ENCODE measurements around the gene ARPP21. TPM values are rescaled to one million over a fixed set of nuclear protein-coding genes. Genes with fewer than 3 reads are reported as not detected.
"Not testable (repeated sequence)": the region's sequence is repeated elsewhere in the genome, so short reads cannot be mapped to it uniquely, and the experiment has no call there.

The ARPP21 gene
- total RNA-seq, 6 experiments from 2014 or later, result not detected

DNA sequence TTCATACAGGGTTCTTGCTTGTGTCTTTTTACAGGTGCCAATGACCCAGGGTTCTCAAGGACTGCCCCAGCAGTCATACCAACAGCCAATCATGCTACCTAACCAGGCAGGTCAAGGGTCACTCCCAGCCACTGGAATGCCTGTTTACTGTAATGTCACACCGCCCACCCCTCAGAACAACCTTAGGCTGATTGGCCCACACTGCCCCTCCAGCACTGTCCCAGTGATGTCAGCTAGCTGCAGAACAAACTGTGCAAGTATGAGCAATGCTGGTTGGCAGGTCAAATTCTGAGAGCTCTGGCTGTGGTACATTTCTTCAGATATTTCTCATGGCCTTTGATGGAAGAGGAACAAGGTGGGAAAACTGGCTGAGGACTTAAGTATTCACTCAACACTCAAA is 154.3 kb downstream of the ARPP21 start:
- TF ChIP-seq CTCF (IDR thresholded peaks at IDR 0.05), result no peak
- DNase-seq, result no peak
- no peaks in the 10 kb centered on the region; the same call in 1 of the 2 replicates for H3K27me3 Mint-ChIP-seq (ENCODE audit: insufficient read depth)
- no peaks in the 10 kb centered on the region for H3K4me1 Mint-ChIP-seq (ENCODE audit: low read depth)
- peaks cover 8% of the 10 kb centered on the region for H3K9me3 Mint-ChIP-seq
- H3K27ac Mint-ChIP-seq, result no peak overlapping the region
- no peaks in the 10 kb centered on the region for H3K36me3 Mint-ChIP-seq (ENCODE audit: low read depth)
- no peak overlapping the region for H3K4me3 Mint-ChIP-seq

- no peak for DNase-seq
- Mint-ChIP-seq H3K4me3 (no peak overlapping the region), H3K27me3 (ENCODE audit: insufficient read depth) (no peaks in the 10 kb centered on the region; the same call in 1 of the 2 replicates), H3K27ac (no peak overlapping the region), H3K4me1 (ENCODE audit: low read depth) (no peaks in the 10 kb centered on the region), H3K9me3 (peaks cover 22% of the 10 kb centered on the region), H3K36me3 (ENCODE audit: low read depth) (no peaks in the 10 kb centered on the region)
- no peak for TF ChIP-seq CTCF (IDR thresholded peaks at IDR 0.05)
These were observed 161.7 kb downstream of the ARPP21 start for GRCh38 chr3:35800960-35801459.

- H3K36me3 Mint-ChIP-seq (ENCODE audit: low read depth), result no peaks in the 10 kb centered on the region
- H3K9me3 Mint-ChIP-seq, result peaks cover 21% of the 10 kb centered on the region
- H3K27me3 Mint-ChIP-seq (ENCODE audit: insufficient read depth), result no peaks in the 10 kb centered on the region
- TF ChIP-seq CTCF (IDR thresholded peaks at IDR 0.05), result no peak
- no peak overlapping the region for H3K4me3 Mint-ChIP-seq
- DNase-seq, result no peak
- H3K4me1 Mint-ChIP-seq (ENCODE audit: low read depth), result no peaks in the 10 kb centered on the region
- H3K27ac Mint-ChIP-seq, result no peak overlapping the region
These were observed 175.2 kb downstream of the ARPP21 start for GRCh38 chr3:35814531-35814930.

DNA sequence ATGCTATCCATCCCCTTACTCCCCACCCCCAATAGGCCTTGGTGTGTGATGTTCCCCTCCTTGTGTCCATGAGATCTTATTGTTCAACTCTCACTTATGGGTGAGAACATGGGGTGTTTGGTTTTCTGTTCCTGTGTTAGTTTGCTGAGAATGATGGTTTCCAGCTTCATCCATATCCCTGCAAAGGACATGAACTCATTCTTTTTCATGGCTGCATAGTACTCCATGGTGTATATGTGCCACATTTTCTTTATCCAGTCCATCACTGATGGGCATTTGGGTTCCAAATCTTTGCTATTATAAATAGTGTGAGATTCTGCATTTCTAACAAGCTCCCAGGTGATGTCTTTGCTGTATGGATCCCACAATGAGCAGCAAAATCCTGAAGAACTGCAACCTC is 176.5 kb downstream of the ARPP21 start:
- not testable (repeated sequence) for H3K27me3 Mint-ChIP-seq (ENCODE audit: insufficient read depth); DNase-seq; H3K27ac Mint-ChIP-seq; H3K4me1 Mint-ChIP-seq (ENCODE audit: low read depth); H3K4me3 Mint-ChIP-seq; H3K36me3 Mint-ChIP-seq (ENCODE audit: low read depth)
- peaks cover 21% of the 10 kb centered on the region for H3K9me3 Mint-ChIP-seq

DNA sequence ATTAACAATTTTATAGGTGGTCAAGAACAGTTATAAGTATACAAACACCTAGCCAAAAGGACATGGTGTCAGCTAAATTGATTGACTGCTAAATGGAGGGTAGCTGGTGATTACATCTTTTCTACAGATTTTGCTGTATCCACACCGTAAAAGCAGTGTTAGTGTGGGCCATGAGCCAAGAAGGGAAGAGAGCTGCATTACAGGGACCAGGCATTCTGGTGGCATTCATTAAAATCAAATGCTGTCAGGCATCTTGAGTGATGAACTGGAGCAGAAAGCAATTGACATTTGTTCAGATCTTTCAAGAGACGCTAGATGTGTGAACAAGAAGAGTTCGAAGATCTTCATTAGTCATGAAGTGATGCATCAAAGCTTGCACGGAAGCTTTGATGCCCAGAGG is 177.9 kb downstream of the ARPP21 start:
- H3K9me3 Mint-ChIP-seq, result peaks cover 21% of the 10 kb centered on the region
- TF ChIP-seq CTCF (IDR thresholded peaks at IDR 0.05), result no peak

DNA sequence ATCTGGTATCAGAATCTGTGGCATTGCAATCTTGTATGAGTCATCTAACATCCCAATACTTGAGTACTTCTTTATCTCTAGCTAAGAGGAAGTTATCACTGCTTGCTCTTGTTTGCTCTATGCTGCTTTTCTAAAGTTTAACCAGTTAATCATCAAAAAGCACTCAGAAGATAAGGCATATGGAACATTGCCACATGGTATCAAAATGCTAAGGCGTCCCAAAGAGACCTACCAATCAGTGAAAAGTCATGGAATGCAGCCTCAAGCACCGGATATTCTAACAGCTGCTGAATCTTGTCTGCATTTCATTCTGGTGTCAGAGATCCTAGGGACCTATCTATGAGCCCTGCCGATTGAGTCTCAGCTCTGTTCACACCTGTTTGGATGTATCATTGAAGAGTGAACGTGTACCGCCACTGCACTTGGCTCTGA is 192.8 kb downstream of the ARPP21 start:
- DNase-seq, result no peak
- no peak overlapping the region for H3K27ac Mint-ChIP-seq

More for the DNA sequence above, 177.9 kb downstream of the ARPP21 start:
- Mint-ChIP-seq H3K4me1 (ENCODE audit: low read depth) (no peaks in the 10 kb centered on the region), H3K4me3 (no peak overlapping the region), H3K27ac (no peak overlapping the region), H3K36me3 (ENCODE audit: low read depth) (no peaks in the 10 kb centered on the region), H3K27me3 (ENCODE audit: insufficient read depth) (no peaks in the 10 kb centered on the region)
- no peak for DNase-seq

More for the DNA sequence above, 192.8 kb downstream of the ARPP21 start:
- no peaks in the 10 kb centered on the region for H3K4me1 Mint-ChIP-seq (ENCODE audit: low read depth)
- H3K27me3 Mint-ChIP-seq (ENCODE audit: insufficient read depth), result no peaks in the 10 kb centered on the region
- H3K9me3 Mint-ChIP-seq, result peaks cover 21% of the 10 kb centered on the region
- no peaks in the 10 kb centered on the region for H3K36me3 Mint-ChIP-seq (ENCODE audit: low read depth)
- no peak overlapping the region for H3K4me3 Mint-ChIP-seq
- TF ChIP-seq CTCF (IDR thresholded peaks at IDR 0.05), result no peak

Small RNA genes within 50 kb of the gene (microRNA-seq; reads per million reads assigned to microRNA genes)
- gene MIR128-2, result 3.9 reads per million

Measured in HFFc6 (cell line).